ENCODE results near the gene C2orf92. TPM values are rescaled to one million over a fixed set of nuclear protein-coding genes. Genes with fewer than 3 reads are reported as not detected.

The C2orf92 gene
- total RNA-seq, 1 experiment from 2014 or later, result 11.2 TPM

GRCh38 chr2:97739893-97740245, 70.4 kb downstream of the C2orf92 start:
- H3K9me2 ChIP-seq (ENCODE audit: insufficient read depth), result no peaks in the 10 kb centered on the region
- H3K27ac ChIP-seq, result no peak overlapping the region
- DNase-seq, result no peak
- no peaks in the 10 kb centered on the region for H3K79me2 ChIP-seq (ENCODE audit: low read depth)
- TF ChIP-seq EZH2 (IDR thresholded peaks at IDR 0.05; ENCODE audit: low read depth), result no peak
- TF ChIP-seq, protein P1, sequence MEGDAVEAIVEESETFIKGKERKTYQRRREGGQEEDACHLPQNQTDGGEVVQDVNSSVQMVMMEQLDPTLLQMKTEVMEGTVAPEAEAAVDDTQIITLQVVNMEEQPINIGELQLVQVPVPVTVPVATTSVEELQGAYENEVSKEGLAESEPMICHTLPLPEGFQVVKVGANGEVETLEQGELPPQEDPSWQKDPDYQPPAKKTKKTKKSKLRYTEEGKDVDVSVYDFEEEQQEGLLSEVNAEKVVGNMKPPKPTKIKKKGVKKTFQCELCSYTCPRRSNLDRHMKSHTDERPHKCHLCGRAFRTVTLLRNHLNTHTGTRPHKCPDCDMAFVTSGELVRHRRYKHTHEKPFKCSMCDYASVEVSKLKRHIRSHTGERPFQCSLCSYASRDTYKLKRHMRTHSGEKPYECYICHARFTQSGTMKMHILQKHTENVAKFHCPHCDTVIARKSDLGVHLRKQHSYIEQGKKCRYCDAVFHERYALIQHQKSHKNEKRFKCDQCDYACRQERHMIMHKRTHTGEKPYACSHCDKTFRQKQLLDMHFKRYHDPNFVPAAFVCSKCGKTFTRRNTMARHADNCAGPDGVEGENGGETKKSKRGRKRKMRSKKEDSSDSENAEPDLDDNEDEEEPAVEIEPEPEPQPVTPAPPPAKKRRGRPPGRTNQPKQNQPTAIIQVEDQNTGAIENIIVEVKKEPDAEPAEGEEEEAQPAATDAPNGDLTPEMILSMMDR (conservative IDR thresholded peaks at IDR 0.05), result no peak
- ChIA-PET CTCF (interaction anchor here (0.6 kb wide), 1 partner anchor 30 kb away, joined by 3 read pairs; no protein-coding TSS in a partner anchor), POLR2A (ENCODE audit: unreplicated experiment) (no interaction called here)
- H3K4me2 ChIP-seq, result no peak overlapping the region
- H2AFZ ChIP-seq, result no peak overlapping the region
- H3K27me3 ChIP-seq (ENCODE audit: insufficient read depth, low read depth), result peaks cover 18% of the 10 kb centered on the region
- H3K36me3 ChIP-seq (ENCODE audit: low read depth), result no peaks in the 10 kb centered on the region
- H4K20me1 ChIP-seq (ENCODE audit: insufficient read depth), result no peaks in the 10 kb centered on the region
- H3K4me3 ChIP-seq, result no peak overlapping the region
- no TSS peak for BruUV-seq (replicated peaks)
- H3F3A ChIP-seq (ENCODE audit: insufficient read depth, low read depth), result no peaks in the 10 kb centered on the region
- intact Hi-C loops (cut with micrococcal nuclease; ENCODE audit: unreplicated experiment), result no loop called here
- H3K4me1 ChIP-seq (replicated peaks; ENCODE audit: insufficient read depth), result peaks cover 6% of the 10 kb centered on the region
- H3K9me3 ChIP-seq (ENCODE audit: insufficient read depth, low read depth), result no peaks in the 10 kb centered on the region

DNA sequence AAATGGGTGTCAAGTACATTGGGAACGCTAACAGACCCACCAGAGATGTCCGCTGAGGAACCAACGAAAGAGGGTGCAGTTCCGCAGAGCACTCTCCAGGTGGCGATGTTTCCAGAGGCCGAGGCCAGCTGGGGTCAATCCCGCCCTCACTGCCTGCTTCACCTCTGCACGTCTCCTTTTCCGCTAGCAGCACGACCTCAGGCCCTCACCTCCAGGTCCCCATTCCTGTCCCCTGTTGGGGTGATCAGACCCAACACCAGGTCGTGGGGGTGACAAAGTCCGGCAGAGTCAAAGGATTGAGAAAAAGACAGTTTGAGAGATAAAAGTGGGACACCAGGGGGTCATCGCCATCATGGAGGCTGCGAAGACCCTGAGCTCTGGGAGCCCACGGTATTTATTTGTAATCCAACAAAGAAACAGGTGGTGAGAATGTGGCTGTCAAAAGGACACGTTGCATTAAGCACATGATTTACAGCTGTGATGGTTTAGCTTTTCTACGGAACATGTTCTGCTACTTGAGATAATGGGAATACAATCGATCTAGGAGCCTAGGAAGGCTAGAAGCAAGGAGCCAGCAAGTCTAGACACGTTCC, 71.2 kb downstream of the C2orf92 start:
- no peak overlapping the region for H3K27ac ChIP-seq
- TF ChIP-seq EZH2 (IDR thresholded peaks at IDR 0.05; ENCODE audit: low read depth), result no peak
- TF ChIP-seq, protein P1 (conservative IDR thresholded peaks at IDR 0.05), result peak; percentile 81
- peaks cover 18% of the 10 kb centered on the region for H3K27me3 ChIP-seq (ENCODE audit: insufficient read depth, low read depth)
- intact Hi-C loops (cut with micrococcal nuclease; ENCODE audit: unreplicated experiment), result no loop called here
- ChIA-PET CTCF (no interaction called here), POLR2A (ENCODE audit: unreplicated experiment) (interaction anchor here (0.7 kb wide), 1 partner anchor 512 kb away, joined by 6 read pairs; no protein-coding TSS in a partner anchor)
- H2AFZ ChIP-seq, result no peak overlapping the region
- H3K36me3 ChIP-seq (ENCODE audit: low read depth), result no peaks in the 10 kb centered on the region
- peaks cover 6% of the 10 kb centered on the region for H3K4me1 ChIP-seq (replicated peaks; ENCODE audit: insufficient read depth)
- H3K9me2 ChIP-seq (ENCODE audit: insufficient read depth), result no peaks in the 10 kb centered on the region
- H3K4me3 ChIP-seq, result no peak overlapping the region
- H3F3A ChIP-seq (ENCODE audit: insufficient read depth, low read depth), result no peaks in the 10 kb centered on the region
- no peaks in the 10 kb centered on the region for H3K79me2 ChIP-seq (ENCODE audit: low read depth)
- H4K20me1 ChIP-seq (ENCODE audit: insufficient read depth), result no peaks in the 10 kb centered on the region
- no peak overlapping the region for H3K4me2 ChIP-seq
- H3K9me3 ChIP-seq (ENCODE audit: insufficient read depth, low read depth), result no peaks in the 10 kb centered on the region
- BruUV-seq (replicated peaks), result no TSS peak
- DNase-seq, result peak in 1 of 2 experiments; percentile 26

DNA sequence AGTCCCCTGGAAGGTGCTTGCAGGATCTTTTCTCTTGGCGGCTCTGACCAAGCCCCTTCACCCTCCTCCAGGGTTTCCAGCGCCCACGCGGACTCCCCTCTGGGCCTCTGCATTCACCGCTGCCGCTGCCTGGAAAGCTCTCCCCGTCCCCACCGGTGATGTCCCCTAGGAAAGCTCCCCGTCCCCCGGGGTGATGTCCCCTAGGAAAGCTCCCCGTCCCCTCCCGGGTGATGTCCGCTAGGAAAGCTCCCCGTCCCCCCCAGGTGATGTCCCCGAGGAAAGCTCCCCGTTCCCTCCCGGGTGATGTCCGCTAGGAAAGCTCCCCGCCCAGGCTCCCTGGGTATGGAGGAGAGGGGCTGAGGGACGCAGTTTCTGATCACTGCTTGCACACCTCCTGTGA, 71.7 kb downstream of the C2orf92 start:
- no peaks in the 10 kb centered on the region for H3F3A ChIP-seq (ENCODE audit: insufficient read depth, low read depth)
- no peak overlapping the region for H3K4me3 ChIP-seq
- H3K36me3 ChIP-seq (ENCODE audit: low read depth), result no peaks in the 10 kb centered on the region
- no TSS peak for BruUV-seq (replicated peaks)
- ChIA-PET POLR2A (ENCODE audit: unreplicated experiment) (interaction anchor here (0.6 to 0.7 kb wide), 2 partner anchors 511 to 1700 kb away, joined by 3 to 6 read pairs; no protein-coding TSS in a partner anchor), CTCF (no interaction called here)
- no peaks in the 10 kb centered on the region for H3K79me2 ChIP-seq (ENCODE audit: low read depth)
- H3K9me2 ChIP-seq (ENCODE audit: insufficient read depth), result no peaks in the 10 kb centered on the region
- intact Hi-C loops (cut with micrococcal nuclease; ENCODE audit: unreplicated experiment), result no loop called here
- H3K4me1 ChIP-seq (replicated peaks; ENCODE audit: insufficient read depth), result peaks cover 6% of the 10 kb centered on the region
- H3K9me3 ChIP-seq (ENCODE audit: insufficient read depth, low read depth), result no peaks in the 10 kb centered on the region
- H3K27ac ChIP-seq, result no peak overlapping the region
- H3K4me2 ChIP-seq, result no peak overlapping the region
- H4K20me1 ChIP-seq (ENCODE audit: insufficient read depth), result no peaks in the 10 kb centered on the region
- DNase-seq, result no peak
- no peak for TF ChIP-seq EZH2 (IDR thresholded peaks at IDR 0.05; ENCODE audit: low read depth)
- TF ChIP-seq, protein P1 (conservative IDR thresholded peaks at IDR 0.05), result no peak
- no peak overlapping the region for H2AFZ ChIP-seq
- peaks cover 17% of the 10 kb centered on the region for H3K27me3 ChIP-seq (ENCODE audit: insufficient read depth, low read depth)
